Measurements from ENCODE around the gene CACNA1C. TPM values are rescaled to one million over a fixed set of nuclear protein-coding genes. Genes with fewer than 3 reads are reported as not detected.

Gene CACNA1C
- total RNA-seq, 1 donor from 2014 or later, result 0.14 TPM

GRCh38 chr12:2477009-2477766, 424.4 kb downstream of the CACNA1C start:
- Mint-ChIP-seq H3K36me3 (ENCODE audit: low read depth) (no peaks in the 10 kb centered on the region), H3K9me3 (no peaks in the 10 kb centered on the region), H3K27me3 (ENCODE audit: low read depth) (peaks cover 3% of the 10 kb centered on the region), H3K4me1 (ENCODE audit: low read depth) (peaks cover 5% of the 10 kb centered on the region), H3K27ac (no peak overlapping the region), H3K4me3 (ENCODE audit: low read depth) (no peak overlapping the region)
- DNase-seq (ENCODE audit: low spot score), result no peak
- intact Hi-C loops (cut with micrococcal nuclease), result no loop called here

GRCh38 chr12:2479851-2480535, 427.2 kb downstream of the CACNA1C start:
- intact Hi-C loops (cut with micrococcal nuclease), result no loop called here
- DNase-seq (ENCODE audit: low spot score), result no peak

GRCh38 chr12:2481346-2481745, 428.6 kb downstream of the CACNA1C start:
- H3K27me3 Mint-ChIP-seq (ENCODE audit: low read depth), result no peaks in the 10 kb centered on the region
- no peaks in the 10 kb centered on the region for H3K36me3 Mint-ChIP-seq (ENCODE audit: low read depth)
- intact Hi-C loops (cut with micrococcal nuclease), result no loop called here
- H3K4me1 Mint-ChIP-seq (ENCODE audit: low read depth), result peaks cover 5% of the 10 kb centered on the region
- DNase-seq (ENCODE audit: low spot score), result no peak
- H3K27ac Mint-ChIP-seq, result no peak overlapping the region
- no peak overlapping the region for H3K4me3 Mint-ChIP-seq (ENCODE audit: low read depth)
- no peaks in the 10 kb centered on the region for H3K9me3 Mint-ChIP-seq

More at GRCh38 chr12:2479851-2480535, 427.2 kb downstream of the CACNA1C start:
- H3K4me1 Mint-ChIP-seq (ENCODE audit: low read depth), result peaks cover 5% of the 10 kb centered on the region
- peaks cover 3% of the 10 kb centered on the region for H3K27me3 Mint-ChIP-seq (ENCODE audit: low read depth)
- no peak overlapping the region for H3K4me3 Mint-ChIP-seq (ENCODE audit: low read depth)
- H3K27ac Mint-ChIP-seq, result no peak overlapping the region
- no peaks in the 10 kb centered on the region for H3K36me3 Mint-ChIP-seq (ENCODE audit: low read depth)
- H3K9me3 Mint-ChIP-seq, result no peaks in the 10 kb centered on the region

- H3K27me3 Mint-ChIP-seq (ENCODE audit: low read depth), result no peaks in the 10 kb centered on the region
- peaks cover 3% of the 10 kb centered on the region for H3K4me1 Mint-ChIP-seq (ENCODE audit: low read depth)
- no peak overlapping the region for H3K4me3 Mint-ChIP-seq (ENCODE audit: low read depth)
- H3K36me3 Mint-ChIP-seq (ENCODE audit: low read depth), result no peaks in the 10 kb centered on the region
- intact Hi-C loops (cut with micrococcal nuclease), result no loop called here
- no peak for DNase-seq (ENCODE audit: low spot score)
- H3K9me3 Mint-ChIP-seq, result no peaks in the 10 kb centered on the region
- no peak overlapping the region for H3K27ac Mint-ChIP-seq
These were observed 429.2 kb downstream of the CACNA1C start for GRCh38 chr12:2481951-2482350.

- Mint-ChIP-seq H3K4me1 (ENCODE audit: low read depth) (no peaks in the 10 kb centered on the region), H3K27me3 (ENCODE audit: low read depth) (no peaks in the 10 kb centered on the region), H3K4me3 (ENCODE audit: low read depth) (no peak overlapping the region), H3K36me3 (ENCODE audit: low read depth) (no peaks in the 10 kb centered on the region), H3K9me3 (no peaks in the 10 kb centered on the region), H3K27ac (no peak overlapping the region)
- DNase-seq (ENCODE audit: low spot score), result no peak
- intact Hi-C loops (cut with micrococcal nuclease), result no loop called here
These were observed 430.3 kb downstream of the CACNA1C start for GRCh38 chr12:2482938-2483660.

GRCh38 chr12:2483713-2484112, 430.9 kb downstream of the CACNA1C start:
- intact Hi-C loops (cut with micrococcal nuclease), result no loop called here

GRCh38 chr12:2484141-2484776, 431.5 kb downstream of the CACNA1C start:
- H3K27ac Mint-ChIP-seq, result no peak overlapping the region
- H3K4me1 Mint-ChIP-seq (ENCODE audit: low read depth), result no peaks in the 10 kb centered on the region
- H3K9me3 Mint-ChIP-seq, result no peaks in the 10 kb centered on the region
- H3K4me3 Mint-ChIP-seq (ENCODE audit: low read depth), result no peak overlapping the region
- DNase-seq (ENCODE audit: low spot score), result no peak
- no peaks in the 10 kb centered on the region for H3K36me3 Mint-ChIP-seq (ENCODE audit: low read depth)
- H3K27me3 Mint-ChIP-seq (ENCODE audit: low read depth), result no peaks in the 10 kb centered on the region
- intact Hi-C loops (cut with micrococcal nuclease), result no loop called here

More at GRCh38 chr12:2483713-2484112, 430.9 kb downstream of the CACNA1C start:
- no peaks in the 10 kb centered on the region for H3K4me1 Mint-ChIP-seq (ENCODE audit: low read depth)
- no peaks in the 10 kb centered on the region for H3K36me3 Mint-ChIP-seq (ENCODE audit: low read depth)
- no peaks in the 10 kb centered on the region for H3K27me3 Mint-ChIP-seq (ENCODE audit: low read depth)
- no peak for DNase-seq (ENCODE audit: low spot score)
- no peak overlapping the region for H3K27ac Mint-ChIP-seq
- no peak overlapping the region for H3K4me3 Mint-ChIP-seq (ENCODE audit: low read depth)
- no peaks in the 10 kb centered on the region for H3K9me3 Mint-ChIP-seq

GRCh38 chr12:2485681-2486080, 432.9 kb downstream of the CACNA1C start:
- Mint-ChIP-seq H3K27ac (no peak overlapping the region), H3K27me3 (ENCODE audit: low read depth) (no peaks in the 10 kb centered on the region), H3K4me1 (ENCODE audit: low read depth) (no peaks in the 10 kb centered on the region), H3K9me3 (no peaks in the 10 kb centered on the region), H3K36me3 (ENCODE audit: low read depth) (no peaks in the 10 kb centered on the region), H3K4me3 (ENCODE audit: low read depth) (no peak overlapping the region)
- intact Hi-C loops (cut with micrococcal nuclease), result no loop called here
- DNase-seq (ENCODE audit: low spot score), result no peak

- Mint-ChIP-seq H3K9me3 (no peaks in the 10 kb centered on the region), H3K4me3 (ENCODE audit: low read depth) (no peak overlapping the region), H3K27ac (no peak overlapping the region), H3K4me1 (ENCODE audit: low read depth) (no peaks in the 10 kb centered on the region), H3K36me3 (ENCODE audit: low read depth) (no peaks in the 10 kb centered on the region), H3K27me3 (ENCODE audit: low read depth) (no peaks in the 10 kb centered on the region)
- DNase-seq (ENCODE audit: low spot score), result no peak
- intact Hi-C loops (cut with micrococcal nuclease), result no loop called here
These were observed 434.0 kb downstream of the CACNA1C start for GRCh38 chr12:2486796-2487195.

- no peak overlapping the region for H3K27ac Mint-ChIP-seq
- H3K36me3 Mint-ChIP-seq (ENCODE audit: low read depth), result no peaks in the 10 kb centered on the region
- no peaks in the 10 kb centered on the region for H3K27me3 Mint-ChIP-seq (ENCODE audit: low read depth)
- H3K9me3 Mint-ChIP-seq, result no peaks in the 10 kb centered on the region
- intact Hi-C loops (cut with micrococcal nuclease), result no loop called here
- H3K4me3 Mint-ChIP-seq (ENCODE audit: low read depth), result no peak overlapping the region
- no peak for DNase-seq (ENCODE audit: low spot score)
- H3K4me1 Mint-ChIP-seq (ENCODE audit: low read depth), result no peaks in the 10 kb centered on the region
These were observed 434.5 kb downstream of the CACNA1C start for GRCh38 chr12:2487278-2487677.

- Mint-ChIP-seq H3K36me3 (ENCODE audit: low read depth) (no peaks in the 10 kb centered on the region), H3K4me3 (ENCODE audit: low read depth) (no peak overlapping the region), H3K27ac (no peak overlapping the region), H3K9me3 (no peaks in the 10 kb centered on the region), H3K4me1 (ENCODE audit: low read depth) (no peaks in the 10 kb centered on the region), H3K27me3 (ENCODE audit: low read depth) (no peaks in the 10 kb centered on the region)
- no peak for DNase-seq (ENCODE audit: low spot score)
- intact Hi-C loops (cut with micrococcal nuclease), result no loop called here
These were observed 435.3 kb downstream of the CACNA1C start for GRCh38 chr12:2488131-2488530.

GRCh38 chr12:2488596-2488995, 435.8 kb downstream of the CACNA1C start:
- no peak for DNase-seq (ENCODE audit: low spot score)
- intact Hi-C loops (cut with micrococcal nuclease), result no loop called here
- Mint-ChIP-seq H3K4me1 (ENCODE audit: low read depth) (no peaks in the 10 kb centered on the region), H3K27ac (no peak overlapping the region), H3K36me3 (ENCODE audit: low read depth) (no peaks in the 10 kb centered on the region), H3K27me3 (ENCODE audit: low read depth) (no peaks in the 10 kb centered on the region), H3K4me3 (ENCODE audit: low read depth) (no peak overlapping the region), H3K9me3 (no peaks in the 10 kb centered on the region)
